ENCODE measurements around the gene HBE1.

DNA sequence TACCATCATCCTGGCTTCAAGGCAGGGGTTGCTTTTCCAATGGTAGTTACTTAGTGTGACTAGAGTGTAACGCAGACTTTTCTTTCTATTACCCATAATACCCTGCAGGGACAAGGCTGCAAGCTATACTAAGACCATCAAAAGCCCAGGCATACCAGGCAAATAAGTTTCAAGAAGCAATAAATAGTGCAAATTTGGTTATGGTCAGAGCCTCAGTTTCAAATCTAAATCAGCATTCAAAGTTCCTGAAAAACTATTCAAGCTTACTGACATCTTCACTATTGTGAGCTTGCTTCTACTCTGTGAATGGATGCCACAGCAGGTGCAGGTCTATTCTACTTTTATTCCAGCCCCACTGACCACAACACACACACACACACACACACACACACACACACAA is 40.4 kb downstream of the HBE1 start:
- TF ChIP-seq, protein P1, sequence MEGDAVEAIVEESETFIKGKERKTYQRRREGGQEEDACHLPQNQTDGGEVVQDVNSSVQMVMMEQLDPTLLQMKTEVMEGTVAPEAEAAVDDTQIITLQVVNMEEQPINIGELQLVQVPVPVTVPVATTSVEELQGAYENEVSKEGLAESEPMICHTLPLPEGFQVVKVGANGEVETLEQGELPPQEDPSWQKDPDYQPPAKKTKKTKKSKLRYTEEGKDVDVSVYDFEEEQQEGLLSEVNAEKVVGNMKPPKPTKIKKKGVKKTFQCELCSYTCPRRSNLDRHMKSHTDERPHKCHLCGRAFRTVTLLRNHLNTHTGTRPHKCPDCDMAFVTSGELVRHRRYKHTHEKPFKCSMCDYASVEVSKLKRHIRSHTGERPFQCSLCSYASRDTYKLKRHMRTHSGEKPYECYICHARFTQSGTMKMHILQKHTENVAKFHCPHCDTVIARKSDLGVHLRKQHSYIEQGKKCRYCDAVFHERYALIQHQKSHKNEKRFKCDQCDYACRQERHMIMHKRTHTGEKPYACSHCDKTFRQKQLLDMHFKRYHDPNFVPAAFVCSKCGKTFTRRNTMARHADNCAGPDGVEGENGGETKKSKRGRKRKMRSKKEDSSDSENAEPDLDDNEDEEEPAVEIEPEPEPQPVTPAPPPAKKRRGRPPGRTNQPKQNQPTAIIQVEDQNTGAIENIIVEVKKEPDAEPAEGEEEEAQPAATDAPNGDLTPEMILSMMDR (IDR thresholded peaks at IDR 0.05) = no peak
- TF ChIP-seq POLR2A (IDR thresholded peaks at IDR 0.05) = no peak

Data from right lobe of liver (tissue), 4 donors.